ENCODE results near the gene DOK6. TPM values are rescaled to one million over a fixed set of nuclear protein-coding genes. Genes with fewer than 3 reads are reported as not detected.

The DOK6 gene
- total RNA-seq, 1 donor from 2014 or later, result 0.06 TPM

DNA sequence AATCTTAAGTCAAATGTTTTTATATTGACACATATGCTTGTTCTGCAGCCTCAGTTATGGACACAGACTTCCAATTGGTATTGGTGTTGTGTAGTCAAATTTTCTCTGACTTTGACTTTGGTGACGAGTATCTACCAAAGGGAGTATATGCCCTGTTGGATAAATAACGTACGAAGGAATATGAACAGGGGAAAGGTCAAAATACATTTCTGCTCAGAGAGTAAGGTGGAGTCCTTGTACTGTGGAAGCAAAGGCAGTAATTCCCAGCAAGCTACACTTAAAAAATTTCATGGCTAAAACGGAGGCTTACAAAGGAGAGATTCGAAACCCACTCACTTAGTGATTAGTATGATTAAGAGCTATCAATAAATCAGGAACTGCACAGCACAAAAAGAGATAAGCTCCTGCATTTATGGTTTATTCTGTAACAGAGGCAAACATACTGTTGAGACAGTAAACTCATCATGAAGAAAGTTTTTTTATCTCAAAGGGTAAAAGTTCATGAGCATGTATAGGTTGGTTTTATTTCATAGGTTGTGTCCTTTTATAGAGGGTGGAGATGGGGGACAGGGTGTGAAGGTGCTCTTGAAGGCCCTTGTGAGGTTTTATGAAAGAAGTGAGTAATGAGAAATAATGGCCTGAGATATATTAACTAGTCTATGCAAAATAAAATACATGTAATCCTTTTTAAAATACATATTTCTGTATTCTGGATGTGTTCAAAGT is 404.3 kb downstream of the DOK6 start:
- DNase-seq (ENCODE audit: low read depth), result no peak
- no peak overlapping the region for H3K4me3 ChIP-seq (ENCODE audit: low read depth, low read length)
- no peak for TF ChIP-seq CTCF (conservative IDR thresholded peaks at IDR 0.05; ENCODE audit: low read depth, low read length)

DNA sequence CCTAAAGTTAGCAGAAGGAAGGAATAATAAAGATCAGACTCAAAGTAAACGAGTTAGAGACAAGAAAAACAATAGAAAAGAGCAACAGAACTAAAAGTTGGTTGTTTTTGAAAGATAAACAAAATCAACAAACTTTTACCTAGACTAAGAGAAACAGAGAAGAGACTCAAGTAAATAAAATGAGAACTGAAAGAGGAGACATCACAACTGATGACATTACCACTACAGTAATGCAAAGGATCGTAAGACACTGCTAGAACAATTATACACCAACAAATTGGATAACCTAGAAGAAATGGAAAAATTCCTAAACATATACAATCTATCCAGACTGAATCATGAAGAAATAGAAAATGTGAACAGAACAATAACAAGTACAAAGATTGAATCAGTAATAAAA is 407.7 kb downstream of the DOK6 start:
- no peak for TF ChIP-seq CTCF (conservative IDR thresholded peaks at IDR 0.05; ENCODE audit: low read depth, low read length)
- DNase-seq (ENCODE audit: low read depth), result no peak
- H3K4me3 ChIP-seq (ENCODE audit: low read depth, low read length), result no peak overlapping the region

DNA sequence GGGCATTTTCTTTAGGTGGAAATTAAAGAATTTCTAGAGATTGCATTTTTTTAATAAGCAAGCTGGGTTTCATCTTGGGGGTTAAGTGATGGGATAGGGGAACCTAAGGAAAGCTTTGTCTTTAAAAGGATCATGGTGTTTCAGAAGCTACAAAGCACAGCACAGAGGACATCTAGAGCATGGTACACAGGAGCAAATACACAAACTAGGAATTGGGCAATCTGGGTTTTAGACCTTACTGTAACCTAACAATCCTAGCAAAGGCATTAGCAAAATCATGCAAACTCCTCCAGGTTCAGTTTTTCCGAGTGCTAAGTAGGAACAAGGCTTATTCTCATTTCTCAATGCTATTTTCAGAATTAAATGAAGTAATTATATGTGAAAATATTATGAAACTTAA is 412.9 kb downstream of the DOK6 start:
- no peak for TF ChIP-seq CTCF (conservative IDR thresholded peaks at IDR 0.05; ENCODE audit: low read depth, low read length)
- H3K4me3 ChIP-seq (ENCODE audit: low read depth, low read length), result no peak overlapping the region

GRCh38 chr18:69814861-69815385 is 414.2 kb downstream of the DOK6 start:
- no peak for TF ChIP-seq CTCF (conservative IDR thresholded peaks at IDR 0.05; ENCODE audit: low read depth, low read length)
- DNase-seq (ENCODE audit: low read depth), result no peak
- H3K4me3 ChIP-seq (ENCODE audit: low read depth, low read length), result no peak overlapping the region

More for the DNA sequence above, 412.9 kb downstream of the DOK6 start:
- DNase-seq (ENCODE audit: low read depth), result no peak

DNA sequence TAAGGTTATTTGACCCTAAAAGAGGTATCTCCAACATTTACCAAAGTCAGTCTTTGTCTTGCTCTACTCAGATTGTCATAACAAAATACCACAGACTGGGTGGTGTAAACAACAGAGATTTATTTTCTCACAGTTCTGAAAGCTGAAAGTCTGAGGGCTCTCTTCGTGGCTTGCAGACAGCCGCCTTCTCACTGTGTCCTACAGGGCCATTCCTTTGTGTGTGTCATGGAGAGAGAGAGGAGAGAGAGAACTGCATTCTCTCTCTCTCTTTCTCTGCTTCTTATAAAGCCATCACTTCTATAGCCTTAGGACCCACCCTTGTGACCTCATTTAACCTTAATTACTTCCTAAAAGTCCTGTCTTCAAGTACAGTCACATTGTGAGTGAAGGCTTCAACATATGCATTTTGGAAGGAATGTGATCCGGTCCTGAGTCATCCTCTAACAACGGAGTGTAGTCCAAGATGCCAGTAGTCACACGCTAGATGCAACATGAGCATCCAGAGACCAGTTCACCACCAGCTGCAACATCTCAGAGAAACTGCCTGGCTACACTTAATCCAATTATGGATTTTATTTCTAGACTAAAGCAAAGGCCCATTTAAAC is 416.8 kb downstream of the DOK6 start:
- no peak overlapping the region for H3K4me3 ChIP-seq (ENCODE audit: low read depth, low read length)
- no peak for TF ChIP-seq CTCF (conservative IDR thresholded peaks at IDR 0.05; ENCODE audit: low read depth, low read length)
- DNase-seq (ENCODE audit: low read depth), result no peak

GRCh38 chr18:69819460-69819859 is 418.8 kb downstream of the DOK6 start:
- TF ChIP-seq CTCF (conservative IDR thresholded peaks at IDR 0.05; ENCODE audit: low read depth, low read length), result no peak
- DNase-seq (ENCODE audit: low read depth), result no peak
- H3K4me3 ChIP-seq (ENCODE audit: low read depth, low read length), result no peak overlapping the region
